Stomach smooth muscle (tissue), 2 donors: ENCODE data around the gene OR4F6.
"Not testable (repeated sequence)": the region's sequence is repeated elsewhere in the genome, so short reads cannot be mapped to it uniquely, and the experiment has no call there.

ENCODE experiments used
- H3K27ac ChIP-seq: one replicate; pipeline ENCODE4 v1.7.0; 2013; ENCODE audit warnings: mild to moderate bottlenecking, low read length, inconsistent platforms
- H3K27me3 ChIP-seq, 2 donors: one replicate each; pipeline ENCODE4 v1.7.0; 2013; ENCODE audit warnings: low read length in 2 of 2; ENCODE audit not compliant: insufficient read depth in 2 of 2, control insufficient read depth in 1 of 2
- H3K36me3 ChIP-seq, 2 donors: one replicate each; pipeline ENCODE4 v1.7.0; 2013; ENCODE audit warnings: low read length in 2 of 2; ENCODE audit not compliant: control insufficient read depth in 2 of 2, insufficient read depth in 2 of 2
- H3K4me1 ChIP-seq: one replicate; pipeline ENCODE4 v1.7.0; 2013; ENCODE audit warnings: low read length; ENCODE audit not compliant: control insufficient read depth, insufficient read depth
- H3K4me3 ChIP-seq, 2 donors: one replicate each; pipeline ENCODE4 v1.7.0; 2013; ENCODE audit warnings: low read length in 2 of 2
- H3K9ac ChIP-seq, 2 donors: one replicate each; pipeline ENCODE4 v1.7.0; 2013; ENCODE audit warnings: low read length in 2 of 2, mild to moderate bottlenecking in 1 of 2
- H3K9me3 ChIP-seq, 2 donors: one replicate each; pipeline ENCODE4 v1.7.0; 2013; ENCODE audit warnings: low read length in 2 of 2; ENCODE audit not compliant: control insufficient read depth in 2 of 2
- donor health status: healthy.
- donor health status: Pancreatic carcinoma.

Gene OR4F6

DNA sequence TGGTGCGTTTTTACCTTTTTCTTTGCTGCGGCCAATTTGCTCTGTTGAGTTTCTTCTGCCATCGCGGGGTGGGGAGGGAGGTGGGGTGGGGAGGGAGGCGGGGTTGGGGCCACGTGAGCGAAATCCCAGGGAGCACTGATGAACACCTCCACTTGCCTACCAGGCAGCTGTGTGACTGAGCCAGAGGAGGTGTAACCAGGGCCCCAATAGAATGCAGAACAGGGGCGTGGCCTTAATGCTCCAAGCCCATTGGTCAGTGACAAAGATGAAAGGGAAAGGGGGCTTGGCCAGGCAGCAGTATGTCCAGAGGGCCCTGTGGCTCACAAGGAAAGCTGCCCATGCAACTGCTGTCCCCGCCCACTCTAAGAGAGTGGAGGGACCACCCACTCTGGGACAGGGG, 21.4 kb upstream of the OR4F6 start:
- Histone ChIP-seq H3K36me3 (no peaks in the 10 kb centered on the region), H3K9ac (no peak overlapping the region), H3K27me3 (no peaks in the 10 kb centered on the region), H3K27ac (no peak overlapping the region), H3K9me3 (no peaks in the 10 kb centered on the region), H3K4me1 (no peaks in the 10 kb centered on the region), H3K4me3 (no peak overlapping the region)

DNA sequence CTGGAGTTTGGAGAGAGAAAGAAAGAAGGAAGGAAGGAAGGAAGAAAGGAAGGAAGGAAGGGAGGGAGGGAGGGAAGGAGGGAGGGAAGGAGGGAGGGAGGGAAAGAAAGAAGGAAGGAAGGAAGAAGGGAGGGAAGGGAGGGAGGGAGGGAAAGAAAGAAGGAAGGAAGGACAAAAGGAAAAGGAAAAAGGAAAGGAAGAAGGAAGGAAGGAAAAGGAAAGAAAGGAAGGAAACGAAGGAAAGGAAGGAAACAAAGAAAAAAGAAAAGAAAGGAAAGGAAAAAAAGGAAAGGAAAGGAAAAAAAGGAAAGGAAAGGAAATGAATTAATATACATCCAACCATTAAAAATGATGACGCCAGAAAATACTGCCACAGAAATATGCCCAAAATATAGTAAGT, 18.7 kb upstream of the OR4F6 start:
- no peaks in the 10 kb centered on the region for H3K9me3 ChIP-seq
- H3K27ac ChIP-seq: no peak overlapping the region
- H3K36me3 ChIP-seq: no peaks in the 10 kb centered on the region
- no peaks in the 10 kb centered on the region for H3K27me3 ChIP-seq
- no peak overlapping the region for H3K4me3 ChIP-seq
- no peaks in the 10 kb centered on the region for H3K4me1 ChIP-seq
- H3K9ac ChIP-seq: no peak overlapping the region

DNA sequence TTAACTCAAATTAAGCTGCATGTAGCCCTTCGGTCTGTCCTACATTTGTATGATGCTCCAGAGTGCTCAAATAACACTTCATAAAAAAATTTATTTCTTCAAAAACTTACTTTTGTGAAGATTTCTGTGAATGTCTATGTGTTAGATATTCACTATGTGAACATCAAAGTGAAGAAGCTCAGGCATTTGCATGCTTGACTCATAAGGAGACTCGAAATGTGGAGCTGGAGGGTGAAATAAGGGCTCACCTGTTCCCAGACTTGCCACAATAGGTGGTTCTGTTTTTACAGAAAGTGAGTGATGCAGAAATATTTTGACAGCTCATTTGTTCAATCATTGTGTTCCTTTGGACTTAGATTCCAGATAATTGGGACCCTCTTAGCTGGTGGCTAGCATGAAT, 16.9 kb upstream of the OR4F6 start:
- H3K4me3 ChIP-seq, H3K27me3 ChIP-seq, H3K4me1 ChIP-seq, H3K27ac ChIP-seq, H3K36me3 ChIP-seq, H3K9me3 ChIP-seq, H3K9ac ChIP-seq: not testable (repeated sequence)

DNA sequence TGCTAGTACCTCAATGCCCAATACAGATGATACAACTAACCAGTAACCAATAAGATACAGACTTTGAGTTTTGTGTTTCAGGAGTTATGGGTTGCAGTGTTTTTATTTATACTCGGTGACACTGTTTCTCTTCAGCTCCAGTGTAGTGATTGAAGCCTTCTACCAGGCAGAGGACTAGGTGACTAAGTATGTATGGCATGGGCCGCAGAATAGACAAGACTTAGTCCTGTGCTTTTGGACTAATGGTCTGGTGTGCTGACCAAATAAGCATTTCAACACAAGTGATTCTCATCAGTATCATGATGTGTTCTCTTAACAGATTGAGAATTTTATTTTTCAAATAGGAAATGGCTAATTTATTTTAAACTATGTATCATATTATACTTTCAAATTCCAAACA, 15.3 kb upstream of the OR4F6 start:
- H3K4me3 ChIP-seq, H3K4me1 ChIP-seq, H3K9ac ChIP-seq, H3K9me3 ChIP-seq, H3K36me3 ChIP-seq, H3K27ac ChIP-seq, H3K27me3 ChIP-seq: not testable (repeated sequence)

DNA sequence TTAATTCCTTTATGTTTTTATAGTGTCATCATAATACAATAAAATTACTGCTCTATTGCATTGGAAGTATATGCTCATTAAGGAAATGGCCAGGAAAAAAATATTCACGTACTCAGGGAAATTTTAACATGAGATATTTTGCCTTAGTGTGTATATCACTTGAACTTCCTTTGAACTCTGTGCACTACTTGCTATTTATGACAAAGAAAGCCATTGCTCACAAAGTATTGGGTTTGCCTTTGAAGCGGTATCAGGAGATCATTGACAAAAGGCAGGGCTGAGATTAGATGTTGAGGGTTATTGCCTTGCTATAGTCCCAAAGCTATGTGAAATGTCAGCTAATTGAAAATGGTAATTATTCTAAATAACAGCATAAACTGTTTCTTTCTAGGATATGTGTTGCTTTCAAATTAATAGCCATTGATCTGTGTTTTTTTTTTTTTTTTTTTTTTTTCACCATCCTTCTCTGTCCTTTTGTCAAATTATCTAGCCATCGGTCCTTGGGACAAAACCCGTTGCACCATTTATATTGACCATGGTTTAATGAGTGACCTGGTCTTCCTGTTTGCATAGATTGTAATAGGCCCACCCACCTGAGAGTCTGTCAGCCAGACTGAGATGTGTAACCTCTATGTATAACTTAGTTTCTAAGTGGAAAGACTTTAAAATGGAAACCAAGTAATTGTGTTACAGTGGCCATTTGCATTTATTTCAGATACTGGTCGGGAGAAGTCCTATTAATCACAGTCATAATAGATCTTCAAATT, 14.6 kb upstream of the OR4F6 start:
- not testable (repeated sequence) for H3K27me3 ChIP-seq, H3K27ac ChIP-seq, H3K9me3 ChIP-seq, H3K36me3 ChIP-seq, H3K4me1 ChIP-seq, H3K4me3 ChIP-seq, H3K9ac ChIP-seq

DNA sequence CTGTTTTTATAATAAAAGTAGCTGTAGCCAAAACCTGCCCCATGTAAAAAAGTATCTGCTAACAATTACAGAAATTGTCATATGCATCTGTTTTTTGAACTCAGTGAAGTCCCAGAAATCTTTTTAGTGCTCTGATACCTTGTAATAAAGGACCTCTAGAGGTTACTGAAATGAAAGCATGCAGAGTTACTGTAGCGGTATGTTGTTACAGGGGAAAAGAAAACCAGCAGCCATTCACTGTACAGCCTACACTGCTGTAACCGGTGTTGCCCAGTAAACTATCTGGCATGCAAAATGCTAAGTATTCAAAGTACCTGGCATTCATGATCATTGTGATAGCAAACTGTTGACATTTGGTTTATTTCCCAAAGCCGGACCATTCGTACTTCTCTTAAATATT, 12.6 kb upstream of the OR4F6 start:
- H3K27me3 ChIP-seq, H3K4me1 ChIP-seq, H3K36me3 ChIP-seq, H3K27ac ChIP-seq, H3K9me3 ChIP-seq, H3K4me3 ChIP-seq, H3K9ac ChIP-seq: not testable (repeated sequence)

DNA sequence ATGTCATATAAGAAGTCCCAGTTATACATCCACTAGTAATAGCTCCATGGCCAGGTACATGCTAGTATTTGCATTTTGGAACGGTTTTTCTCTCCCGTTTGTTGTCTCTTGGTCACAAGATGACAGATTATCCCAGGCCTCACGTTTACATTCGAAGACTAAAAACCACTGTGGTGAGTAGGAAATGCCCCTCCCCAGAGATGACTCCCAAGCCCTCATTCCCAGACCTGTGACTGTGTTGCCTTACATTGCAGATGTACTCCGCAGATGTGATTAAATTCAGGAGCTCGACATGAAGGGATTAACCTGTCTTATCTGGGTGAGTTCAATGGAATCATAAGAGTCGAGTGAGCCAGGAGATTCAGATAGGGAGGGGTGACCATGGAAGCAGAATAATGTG, 9.3 kb upstream of the OR4F6 start:
- H3K9ac ChIP-seq, H3K4me3 ChIP-seq, H3K9me3 ChIP-seq, H3K4me1 ChIP-seq, H3K27me3 ChIP-seq, H3K36me3 ChIP-seq, H3K27ac ChIP-seq: not testable (repeated sequence)

DNA sequence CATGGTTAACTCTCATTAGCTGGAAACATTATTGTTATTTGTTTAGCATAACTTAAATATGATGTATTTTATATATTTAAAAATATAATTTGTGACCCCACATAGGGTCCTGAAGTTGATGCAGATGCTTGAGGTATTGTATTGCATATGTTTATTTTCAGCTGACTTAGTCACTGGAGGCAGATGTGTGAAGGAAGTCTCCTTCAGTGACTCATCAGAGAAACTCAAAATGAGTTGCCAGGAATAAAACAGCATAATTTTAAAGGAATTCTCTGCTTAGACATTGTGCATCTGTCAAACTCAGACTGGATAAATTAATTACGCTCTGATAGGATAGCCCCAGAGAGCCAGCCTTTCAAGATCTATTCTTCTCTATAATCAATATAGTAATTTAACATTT, 7.9 kb upstream of the OR4F6 start:
- H3K27ac ChIP-seq: no peak overlapping the region
- H3K9ac ChIP-seq: no peak overlapping the region
- H3K4me3 ChIP-seq: no peak overlapping the region
- H3K36me3 ChIP-seq: no peaks in the 10 kb centered on the region
- H3K27me3 ChIP-seq: no peaks in the 10 kb centered on the region
- no peaks in the 10 kb centered on the region for H3K4me1 ChIP-seq
- no peaks in the 10 kb centered on the region for H3K9me3 ChIP-seq

DNA sequence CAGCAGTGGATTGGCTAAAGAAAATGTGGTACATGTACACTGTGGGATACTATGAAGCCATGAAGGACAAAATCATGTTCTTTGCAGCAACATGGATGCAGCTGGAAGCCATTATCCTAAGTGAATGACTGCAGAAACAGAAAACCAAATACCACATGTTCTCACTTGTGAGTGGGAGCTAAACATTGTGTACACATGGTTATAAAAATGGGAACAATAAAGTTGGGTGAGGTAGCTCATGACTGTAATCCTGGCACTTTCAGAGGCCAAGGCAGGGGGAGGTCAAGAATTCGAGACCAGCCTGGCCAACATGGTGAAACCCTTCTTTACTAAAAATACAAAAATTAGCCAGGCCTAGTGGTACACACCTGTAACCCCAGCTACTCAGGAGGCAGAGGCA, 3.6 kb upstream of the OR4F6 start:
- Histone ChIP-seq H3K27ac (no peak overlapping the region), H3K36me3 (no peaks in the 10 kb centered on the region), H3K27me3 (no peaks in the 10 kb centered on the region), H3K4me3 (no peak overlapping the region), H3K4me1 (no peaks in the 10 kb centered on the region), H3K9me3 (peaks cover 0 to 3% of the 10 kb centered on the region in 2 donors), H3K9ac (no peak overlapping the region)

DNA sequence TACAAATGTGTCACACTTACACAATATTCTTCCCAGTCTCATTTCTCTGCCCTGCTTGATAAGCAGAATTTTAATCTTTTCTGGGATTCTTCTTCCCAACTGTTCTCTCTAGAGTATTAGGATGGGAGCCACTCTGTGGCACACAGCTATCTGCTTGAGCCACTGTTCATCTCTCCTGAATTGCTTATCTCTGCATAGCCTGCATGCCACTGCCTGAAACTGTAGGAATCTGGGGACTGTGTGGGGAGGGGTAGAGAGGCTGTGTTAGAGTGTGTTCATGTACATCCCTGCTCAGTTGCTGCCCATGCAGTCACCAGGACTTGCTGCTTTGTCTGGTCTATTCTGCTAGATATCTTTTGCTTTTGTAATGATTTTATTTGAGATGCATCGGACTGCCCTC, 2.3 kb upstream of the OR4F6 start:
- H3K4me1 ChIP-seq: no peaks in the 10 kb centered on the region
- H3K9me3 ChIP-seq: peaks cover 0 to 3% of the 10 kb centered on the region in 2 donors
- H3K36me3 ChIP-seq: no peaks in the 10 kb centered on the region
- no peak overlapping the region for H3K4me3 ChIP-seq
- no peak overlapping the region for H3K27ac ChIP-seq
- H3K9ac ChIP-seq: no peak overlapping the region
- no peaks in the 10 kb centered on the region for H3K27me3 ChIP-seq

DNA sequence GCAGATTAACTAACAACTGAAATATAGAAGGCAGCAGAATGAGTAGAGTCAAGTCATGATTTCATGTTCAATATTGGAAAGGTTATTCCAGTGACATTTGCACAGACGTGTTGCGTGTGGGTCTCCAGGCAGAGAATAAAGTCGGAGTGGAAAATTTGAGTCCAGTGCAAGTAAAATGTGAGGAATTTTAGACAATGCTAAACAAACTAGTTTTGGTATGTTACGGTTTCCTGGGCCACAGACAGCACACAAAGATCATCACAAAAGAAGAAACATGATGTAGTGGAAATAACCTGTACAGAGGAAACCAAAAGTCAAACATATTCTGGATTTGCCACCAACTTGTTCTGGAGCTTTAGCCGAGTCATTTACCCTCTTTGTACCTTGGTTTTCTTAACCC, 367 bp downstream of the OR4F6 start:
- Histone ChIP-seq H3K9me3 (peaks cover 0 to 3% of the 10 kb centered on the region in 2 donors), H3K9ac (no peak overlapping the region), H3K36me3 (no peaks in the 10 kb centered on the region), H3K4me1 (no peaks in the 10 kb centered on the region), H3K27me3 (no peaks in the 10 kb centered on the region), H3K4me3 (no peak overlapping the region), H3K27ac (no peak overlapping the region)
